MCF 10A (cell line): ENCODE measurements around the gene PCSK6. TPM values are rescaled to one million over a fixed set of nuclear protein-coding genes. Genes with fewer than 3 reads are reported as not detected.
A peak's percentile ranks its signal among the peaks of the same experiment; 100 is the strongest.

Source experiments
- BruUV-seq: library from RNA; stranded (reverse); fragments of 400-500 nt; replicated peaks from 2 replicates; lab custom pipeline; 2021; lab: Mats Ljungman, UMichigan
- CTCF ChIA-PET: fragments of 300-600 bp; sonication (Branson Sonifier 250); formaldehyde crosslinking; extraction: SDS; loops from one replicate; lab custom pipeline; 2021; ENCODE audit warnings: antibody characterized with exemption, inconsistent platforms; lab: Yijun Ruan, JAX
- POLR2A ChIA-PET: fragments of 300-600, 350-650 bp; sonication (Branson Sonifier 250); formaldehyde crosslinking; extraction: SDS; loops from one replicate; lab custom pipeline; 2020; ENCODE audit warnings: antibody characterized with exemption, inconsistent platforms; lab: Yijun Ruan, JAX
- DNase-seq: peaks from one replicate; pipeline ENCODE4 v3.0.0-alpha.2; 2018; ENCODE audit not compliant: unreplicated experiment
- H3K27ac Mint-ChIP-seq: one replicate; pipeline ENCODE4 v1.8.0; 2022; ENCODE audit warnings: mild to moderate bottlenecking, low read depth, mixed read lengths; ENCODE audit not compliant: unreplicated experiment
- H3K27me3 Mint-ChIP-seq: one replicate; pipeline ENCODE4 v1.8.0; 2022; ENCODE audit warnings: mixed read lengths; ENCODE audit not compliant: insufficient read depth, unreplicated experiment
- H3K36me3 Mint-ChIP-seq: one replicate; pipeline ENCODE4 v1.8.0; 2022; ENCODE audit warnings: mild to moderate bottlenecking, moderate library complexity, mixed read lengths; ENCODE audit not compliant: insufficient read depth, unreplicated experiment
- H3K4me1 Mint-ChIP-seq: one replicate; pipeline ENCODE4 v1.8.0; 2022; ENCODE audit warnings: mixed read lengths; ENCODE audit not compliant: insufficient read depth, unreplicated experiment
- H3K4me3 Mint-ChIP-seq: one replicate; pipeline ENCODE4 v1.8.0; 2022; ENCODE audit warnings: mild to moderate bottlenecking, moderate library complexity, mixed read lengths; ENCODE audit not compliant: unreplicated experiment
- H3K9me3 Mint-ChIP-seq: one replicate; pipeline ENCODE4 v1.8.0; 2022; ENCODE audit warnings: mixed read lengths; ENCODE audit not compliant: unreplicated experiment
- CTCF ChIP-seq: fragments of 200-600 bp; IDR thresholded peaks from one replicate; pipeline ENCODE4 v1.8.0; 2022; ENCODE audit warnings: antibody characterized with exemption, mild to moderate bottlenecking; ENCODE audit not compliant: unreplicated experiment
- intact Hi-C: fragments of 100-400 bp; cut with micrococcal nuclease; formaldehyde crosslinking; loops from 2 replicates; pipeline ENCODE4 v1.14.1; 2022
- total RNA-seq: library from RNA; stranded (reverse); gene quantifications from 2 replicates; pipeline ENCODE4 v1.2.3, GENCODE V29; 2022

The PCSK6 gene
- total RNA-seq, 1 experiment from 2014 or later: 30.8 TPM

GRCh38 chr15:101439285-101439919 is 50.1 kb downstream of the PCSK6 start:
- Mint-ChIP-seq H3K27ac (no peak overlapping the region), H3K36me3 (peaks cover 5% of the 10 kb centered on the region), H3K4me1 (no peaks in the 10 kb centered on the region), H3K27me3 (no peaks in the 10 kb centered on the region), H3K9me3 (no peaks in the 10 kb centered on the region), H3K4me3 (no peak overlapping the region)
- no TSS peak for BruUV-seq
- TF ChIP-seq CTCF: no peak
- intact Hi-C loops: no loop called here
- ChIA-PET POLR2A (no interaction called here), CTCF (interaction anchor here (0.7 kb wide), 1 partner anchor 51 kb away, joined by 4 read pairs; no protein-coding TSS in a partner anchor)
- no peak for DNase-seq

DNA sequence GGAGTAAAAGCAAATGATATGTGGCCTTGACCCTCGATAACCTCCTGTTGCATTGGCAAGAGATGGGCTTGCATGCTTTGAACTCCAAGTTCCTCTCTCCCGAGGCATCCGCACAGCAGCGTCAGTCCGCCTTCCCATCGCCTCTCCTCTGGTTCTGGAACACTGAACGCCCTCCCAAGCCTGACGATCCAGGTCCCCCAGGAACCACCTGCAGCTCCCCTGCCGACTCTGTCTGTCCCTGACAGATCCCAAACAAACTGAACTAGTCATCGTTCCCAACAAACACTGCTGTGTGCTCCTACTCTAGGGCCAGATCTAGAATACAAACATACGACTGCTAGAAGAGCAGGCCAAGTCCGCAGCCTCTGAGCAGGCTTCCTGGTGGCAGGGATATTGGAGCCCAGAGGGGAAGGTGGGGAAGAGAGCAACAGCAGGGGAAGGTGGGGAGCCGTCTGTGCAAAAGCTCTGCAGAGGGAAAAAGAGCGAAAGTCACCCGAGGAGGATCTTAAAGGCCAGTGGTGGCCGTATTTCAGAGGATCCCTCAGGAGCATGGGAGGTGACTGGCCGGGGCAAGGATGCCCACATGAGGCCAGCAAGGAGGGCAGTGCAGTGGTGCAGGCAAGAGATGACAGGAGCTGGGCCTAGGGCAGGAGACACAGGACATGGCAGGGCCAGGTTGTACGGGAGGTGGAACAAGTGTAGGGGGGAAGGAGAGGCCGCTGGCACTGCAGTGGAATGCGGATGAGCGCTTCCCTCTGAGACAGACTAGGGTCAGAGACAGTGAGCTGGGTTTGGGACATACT is 50.8 kb downstream of the PCSK6 start:
- H3K4me1 Mint-ChIP-seq: no peaks in the 10 kb centered on the region
- H3K36me3 Mint-ChIP-seq: peaks cover 5% of the 10 kb centered on the region
- no peak for DNase-seq
- ChIA-PET CTCF (no interaction called here), POLR2A (no interaction called here)
- no peaks in the 10 kb centered on the region for H3K9me3 Mint-ChIP-seq
- no peak overlapping the region for H3K4me3 Mint-ChIP-seq
- no peak overlapping the region for H3K27ac Mint-ChIP-seq
- BruUV-seq: no TSS peak
- no peaks in the 10 kb centered on the region for H3K27me3 Mint-ChIP-seq
- intact Hi-C loops: no loop called here
- no peak for TF ChIP-seq CTCF

GRCh38 chr15:101437618-101438481 is 51.7 kb downstream of the PCSK6 start:
- no TSS peak for BruUV-seq
- no peaks in the 10 kb centered on the region for H3K4me1 Mint-ChIP-seq
- no peak for DNase-seq
- ChIA-PET POLR2A (no interaction called here), CTCF (no interaction called here)
- no peaks in the 10 kb centered on the region for H3K27me3 Mint-ChIP-seq
- peaks cover 5% of the 10 kb centered on the region for H3K36me3 Mint-ChIP-seq
- H3K9me3 Mint-ChIP-seq: no peaks in the 10 kb centered on the region
- H3K4me3 Mint-ChIP-seq: no peak overlapping the region
- H3K27ac Mint-ChIP-seq: no peak overlapping the region
- intact Hi-C loops: no loop called here
- no peak for TF ChIP-seq CTCF

DNA sequence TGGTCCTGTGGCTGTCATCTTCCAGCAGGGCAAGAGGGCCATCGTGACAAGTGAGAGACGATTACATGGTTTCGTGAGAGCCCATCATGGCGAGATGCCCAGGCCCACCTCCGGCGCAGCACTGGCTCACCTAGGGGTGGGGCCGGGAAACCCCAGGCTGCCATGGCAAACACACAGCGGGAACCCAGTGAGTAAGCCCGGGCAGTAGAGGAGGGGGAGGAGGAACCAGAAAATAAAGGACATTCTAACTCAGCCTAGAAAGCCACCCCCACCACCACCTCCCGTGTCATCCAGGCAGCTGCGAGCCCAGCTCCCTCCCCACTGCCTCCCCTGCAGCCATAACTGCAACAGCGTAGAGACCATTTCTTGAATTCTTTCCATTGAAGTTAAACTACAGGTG is 52.3 kb downstream of the PCSK6 start:
- no peak for TF ChIP-seq CTCF
- peak; percentile 8 for DNase-seq
- ChIA-PET CTCF (no interaction called here), POLR2A (no interaction called here)
- Mint-ChIP-seq H3K9me3 (no peaks in the 10 kb centered on the region), H3K27ac (no peak overlapping the region), H3K4me1 (no peaks in the 10 kb centered on the region), H3K36me3 (peaks cover 8% of the 10 kb centered on the region), H3K27me3 (no peaks in the 10 kb centered on the region), H3K4me3 (no peak overlapping the region)
- intact Hi-C loops: no loop called here
- BruUV-seq: no TSS peak
